HG03064 (cell line): ENCODE measurements around the gene GSE1.

Source experiments
- ATAC-seq: cut with Tn5 transposase; IDR thresholded peaks from one replicate; pipeline ENCODE4 v1.9.1; 2021; ENCODE audit warnings: low read depth; ENCODE audit not compliant: unreplicated experiment

Gene GSE1

DNA sequence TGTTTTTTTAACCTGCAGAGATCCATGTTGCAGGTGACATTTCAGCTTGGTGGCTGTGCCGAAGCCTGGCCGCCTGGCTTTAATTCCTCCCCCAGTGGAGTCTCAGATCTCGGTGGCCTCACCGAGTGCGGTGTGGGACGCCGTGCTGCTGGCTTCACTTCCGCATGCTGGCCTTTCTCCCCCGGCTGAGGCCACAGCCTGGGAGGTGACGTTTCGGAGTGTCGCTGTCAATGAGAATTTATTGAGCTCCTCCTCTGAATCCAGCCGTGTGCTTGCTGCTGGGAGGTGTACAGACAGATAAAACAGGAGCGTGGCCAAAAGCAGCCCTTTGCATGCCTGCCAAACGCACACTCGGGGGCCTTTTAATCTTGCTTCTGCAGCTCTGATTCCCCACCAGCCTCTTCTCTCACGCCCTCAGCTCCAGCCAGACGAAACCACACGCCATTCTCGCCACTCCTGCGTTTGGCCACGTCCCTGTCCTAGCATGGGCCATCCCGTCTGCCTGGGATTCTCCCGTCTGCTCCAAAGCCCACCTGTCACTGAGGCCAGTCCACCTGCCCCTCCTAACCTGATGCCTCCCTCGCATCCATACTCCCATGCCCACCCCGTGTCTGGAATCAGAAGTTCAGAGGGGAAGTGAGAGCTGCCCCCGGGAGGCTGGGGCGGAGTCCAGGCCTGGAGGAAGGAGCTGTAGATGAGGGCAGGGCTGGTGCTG, 3.6 kb downstream of the GSE1 start:
- no peak for ATAC-seq

DNA sequence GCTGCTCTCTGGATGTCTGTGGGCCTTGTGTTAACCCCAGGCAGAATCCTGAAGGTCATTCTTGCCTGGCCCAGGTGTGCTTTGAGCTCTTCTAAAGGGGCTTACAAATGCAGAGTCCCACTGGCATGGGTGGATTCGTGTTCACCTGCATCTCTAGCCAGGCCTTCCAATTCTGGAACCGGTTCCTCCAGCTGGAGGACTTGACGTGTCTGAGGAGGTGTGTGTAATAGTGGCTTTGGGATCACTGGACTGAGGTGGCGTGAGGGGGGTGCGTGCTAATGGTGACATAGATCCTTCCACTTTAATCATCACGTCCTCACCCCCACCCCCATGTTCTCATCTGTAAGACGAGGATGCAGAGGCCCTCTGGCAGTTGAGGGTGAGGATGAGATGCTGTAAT, 4.8 kb downstream of the GSE1 start:
- no peak for ATAC-seq

DNA sequence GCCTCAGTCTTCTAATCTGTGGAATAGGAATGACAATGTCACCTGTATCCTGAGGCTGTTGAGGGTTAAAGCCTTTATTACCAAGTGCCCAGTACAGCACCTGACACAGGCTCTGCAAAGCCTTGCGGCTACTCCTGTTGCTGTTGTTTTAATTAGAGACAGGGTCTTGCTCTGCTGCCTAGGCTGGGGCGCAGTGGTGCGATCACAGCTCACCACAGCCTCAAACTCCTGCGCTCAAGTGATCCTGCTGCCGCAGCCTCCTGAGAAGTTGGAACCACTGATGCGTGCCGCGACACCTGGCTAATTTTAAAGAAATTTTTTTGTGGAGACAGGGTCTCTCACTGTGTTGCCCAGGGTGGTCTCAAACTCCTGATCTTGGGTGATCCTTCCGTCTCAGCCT, 5.4 kb downstream of the GSE1 start:
- ATAC-seq: no peak

DNA sequence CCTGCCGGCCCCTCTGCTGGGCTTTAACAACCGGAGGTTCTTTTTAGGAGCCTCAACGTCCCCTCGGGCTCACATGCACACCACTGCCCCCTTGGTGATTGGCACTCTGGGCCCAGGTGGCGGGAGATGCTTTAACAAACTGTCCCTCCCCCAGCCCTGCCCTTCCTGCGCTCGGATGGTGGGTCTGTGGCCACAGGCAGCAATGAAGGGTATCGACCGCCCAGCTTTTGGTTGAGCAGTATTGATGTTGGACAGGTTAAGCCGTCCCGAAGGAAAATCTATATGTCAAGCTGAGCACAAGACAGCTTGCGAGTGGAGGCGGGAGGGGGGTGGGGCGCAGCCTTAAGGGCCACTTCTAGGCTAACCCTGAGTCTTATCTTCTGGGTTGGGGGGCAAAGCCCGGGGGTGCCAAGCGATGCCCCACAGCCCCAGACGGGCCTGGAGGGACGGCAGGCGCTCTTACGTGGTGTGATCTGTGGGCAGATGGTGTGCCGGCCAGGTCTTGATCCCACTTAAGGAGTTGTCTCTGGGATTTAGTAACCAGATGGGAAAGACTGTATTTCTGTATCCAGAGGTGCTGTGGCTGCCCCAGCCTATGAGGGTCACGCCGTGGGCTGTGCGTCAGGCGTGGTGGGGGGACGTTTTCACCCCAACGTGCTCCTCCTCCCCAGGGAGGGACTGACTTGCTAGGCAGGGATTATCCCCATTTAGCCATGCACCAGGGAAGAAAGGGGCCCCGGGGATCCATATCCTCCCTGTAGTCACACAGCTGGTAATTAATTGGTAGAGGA, 6.2 kb downstream of the GSE1 start:
- ATAC-seq: no peak

DNA sequence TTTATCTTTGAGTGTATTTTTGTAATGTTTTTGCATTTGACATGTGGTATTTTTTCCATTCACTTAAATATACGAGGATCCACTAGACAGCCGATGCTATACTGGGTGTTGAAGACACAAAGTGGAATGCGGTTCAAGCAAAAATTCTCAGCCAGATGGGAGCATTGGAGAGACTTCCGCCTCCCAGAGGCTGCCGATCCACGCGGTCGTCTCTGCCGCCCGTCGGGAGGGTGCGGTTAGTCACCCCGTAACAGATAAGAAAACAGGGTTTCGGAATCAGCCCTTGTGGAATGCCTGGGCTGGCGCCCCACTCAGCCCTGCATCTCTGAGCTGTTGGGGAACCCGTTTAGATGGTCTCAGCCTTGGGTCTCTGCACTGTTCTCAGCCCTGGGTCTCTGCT, 7.3 kb downstream of the GSE1 start:
- no peak for ATAC-seq

DNA sequence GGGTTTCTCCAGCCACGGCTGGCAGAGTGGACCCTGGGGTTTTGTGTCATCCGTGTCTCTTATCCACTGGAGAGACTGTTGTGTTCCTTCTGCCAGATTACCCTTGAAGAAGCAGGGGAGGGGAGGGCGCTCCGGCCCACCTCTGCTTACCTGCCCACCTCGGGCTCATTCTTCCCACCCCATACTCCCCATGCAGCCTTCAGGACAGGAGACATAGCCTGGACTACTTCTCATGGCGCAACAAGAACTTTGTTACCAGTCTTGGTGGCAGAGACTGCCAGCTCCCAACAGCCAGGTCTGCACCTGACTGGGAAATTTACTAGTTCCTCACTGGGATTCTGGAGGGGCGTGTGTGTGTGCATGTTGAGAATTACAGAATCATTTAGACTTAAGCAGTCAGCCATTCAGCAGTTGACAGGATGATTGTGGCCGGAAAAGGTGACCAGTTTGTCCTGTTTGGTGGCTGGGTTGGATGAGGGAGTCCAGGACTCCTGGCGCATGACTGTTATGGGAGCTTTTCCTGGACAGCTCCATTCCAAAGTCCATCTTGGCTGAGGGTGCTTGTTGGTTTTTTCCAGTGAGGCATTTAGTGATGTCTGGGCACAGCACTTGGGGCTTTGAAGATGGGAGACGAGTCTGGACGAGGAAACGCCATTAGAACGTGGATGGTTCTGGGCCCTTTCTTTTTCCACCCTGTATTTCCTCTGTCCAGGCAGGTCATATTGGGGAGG, 8.7 kb downstream of the GSE1 start:
- ATAC-seq: no peak

DNA sequence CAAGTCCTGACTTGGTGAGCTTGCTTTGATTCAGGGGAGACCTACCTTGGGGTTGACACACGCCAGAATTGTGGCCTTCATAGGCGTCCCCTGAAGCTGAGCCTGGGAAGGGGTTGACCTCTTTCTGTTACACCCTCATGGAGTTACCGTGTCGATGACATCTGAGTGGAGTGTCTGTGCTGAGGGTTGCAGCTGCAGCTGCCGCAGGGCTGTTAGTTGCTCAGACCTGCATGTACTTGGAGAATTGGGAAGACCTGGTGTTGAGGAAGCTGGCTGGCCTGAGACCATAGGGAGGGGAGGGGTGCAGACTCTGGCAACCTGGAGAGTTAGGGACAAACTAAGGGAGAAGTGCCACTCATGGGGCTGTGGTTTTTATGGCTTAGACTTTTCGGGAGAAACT, 9.6 kb downstream of the GSE1 start:
- no peak for ATAC-seq

DNA sequence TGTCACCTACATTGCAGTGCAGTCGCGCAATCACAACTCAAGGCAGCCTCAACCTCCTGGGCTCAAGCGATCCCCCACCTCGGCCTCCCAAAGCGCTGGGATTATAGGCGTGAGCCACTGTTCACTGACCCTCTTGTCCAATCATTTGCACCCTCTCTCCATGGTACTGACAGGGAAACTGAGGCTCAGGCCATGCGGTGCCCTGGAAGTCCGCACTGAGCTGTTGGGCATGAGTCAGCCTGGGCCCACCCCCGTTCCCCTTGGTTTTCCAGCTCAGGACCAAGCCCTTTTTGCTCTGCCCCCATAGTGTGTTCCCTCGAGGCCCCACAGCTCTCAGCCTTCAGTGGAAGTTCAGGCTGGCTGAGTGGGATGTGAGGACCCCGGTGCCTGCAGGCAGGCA, 10.1 kb downstream of the GSE1 start:
- no peak for ATAC-seq

DNA sequence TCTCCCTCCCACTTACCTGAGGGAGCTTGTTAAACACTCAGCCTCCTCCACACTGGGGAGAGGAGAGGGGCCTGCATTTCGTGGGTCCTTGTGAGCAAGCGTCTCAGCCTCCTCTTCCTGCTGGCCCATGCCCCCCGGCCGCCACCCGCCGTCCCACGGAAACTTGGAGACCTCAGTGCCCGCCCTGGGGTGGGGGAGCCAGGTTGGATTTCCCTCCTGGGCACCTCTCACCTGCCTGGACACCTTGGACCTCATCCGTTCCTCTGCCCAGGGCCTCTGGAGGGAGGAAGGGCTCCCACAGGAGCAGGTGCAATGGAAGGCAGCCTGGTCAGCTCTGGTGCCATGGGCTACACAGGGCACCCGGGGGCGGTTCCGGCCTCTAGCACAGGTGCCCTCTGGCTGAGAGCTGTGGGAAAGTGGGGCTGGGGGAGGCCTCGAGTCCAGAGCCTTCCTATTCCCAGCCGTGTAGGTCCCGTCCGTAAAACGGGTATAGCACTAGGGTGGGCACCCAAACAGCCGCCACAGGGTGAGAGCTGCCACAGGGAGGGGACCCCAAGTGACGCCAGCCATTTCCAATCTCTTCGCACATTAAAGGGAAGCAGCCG, 11.0 kb downstream of the GSE1 start:
- no peak for ATAC-seq

DNA sequence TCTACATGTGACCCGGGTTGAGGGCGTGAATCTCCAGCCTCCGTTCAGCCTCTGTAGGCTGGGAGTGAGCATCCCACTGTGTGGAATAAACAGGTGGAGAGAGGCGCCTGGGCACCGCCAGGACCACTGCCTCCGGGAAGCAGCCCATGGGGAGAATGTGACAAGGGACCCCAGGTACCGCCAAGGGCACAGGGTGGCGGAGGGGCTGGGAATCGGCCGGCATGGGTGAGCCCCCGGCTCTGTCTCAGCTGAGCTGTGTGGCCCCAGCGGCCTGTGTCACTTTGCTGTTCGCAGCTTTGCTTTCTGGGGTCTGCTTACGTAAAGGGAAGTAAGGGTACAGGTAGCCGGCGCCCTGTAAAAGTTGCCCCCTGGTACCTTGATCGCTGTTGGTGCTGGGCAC, 11.5 kb downstream of the GSE1 start:
- no peak for ATAC-seq

DNA sequence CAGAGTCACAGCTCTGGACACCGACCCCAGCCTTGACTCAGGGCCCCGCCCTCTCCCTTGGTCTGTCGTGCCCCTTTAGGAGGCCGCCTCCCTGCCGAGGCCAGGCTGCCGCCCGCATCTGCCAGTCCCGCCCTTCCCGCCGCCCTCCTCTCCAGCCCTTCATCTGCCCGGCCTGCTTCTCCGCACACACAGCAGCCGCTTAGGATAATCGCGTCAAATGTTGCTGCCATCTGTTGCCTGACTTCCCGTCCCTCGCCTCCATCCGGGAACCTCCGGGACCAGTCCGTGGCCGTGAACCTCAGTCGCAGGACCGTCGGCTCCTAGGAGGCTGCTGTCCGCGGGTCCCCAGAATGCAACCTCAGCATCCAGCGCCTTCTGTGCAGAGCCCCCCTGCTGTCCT, 11.9 kb downstream of the GSE1 start:
- no peak for ATAC-seq

DNA sequence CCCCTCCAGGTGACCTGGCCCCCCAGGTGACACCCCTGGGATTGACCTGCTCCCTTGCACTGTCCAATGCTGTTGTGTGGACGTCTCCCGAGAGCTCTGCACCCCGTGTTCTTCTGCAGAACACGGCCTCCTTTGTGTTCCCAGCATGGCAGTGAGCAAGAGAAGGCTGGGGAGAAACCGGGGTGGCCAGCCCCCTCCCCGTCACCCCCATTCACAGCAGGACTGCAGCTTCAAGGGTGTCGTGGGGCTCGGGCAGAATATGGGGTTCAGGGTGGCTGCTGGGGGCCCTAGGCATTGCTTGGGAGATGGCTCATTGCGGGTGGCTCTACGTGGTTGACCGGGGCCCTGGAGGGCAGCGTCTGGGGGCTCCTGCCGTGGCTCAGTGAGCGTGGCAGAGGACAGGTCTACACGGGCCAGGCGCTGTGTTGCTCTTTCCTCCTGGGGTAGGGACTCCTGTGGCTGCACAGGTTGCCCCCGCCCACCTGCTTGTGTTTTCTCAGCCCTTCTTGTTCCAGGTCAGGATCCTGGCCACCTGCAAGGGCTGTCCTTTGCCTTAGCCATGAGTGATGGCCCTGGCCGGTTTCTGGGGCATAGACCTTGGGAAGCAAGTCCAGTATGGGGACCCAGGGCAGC, 12.5 kb downstream of the GSE1 start:
- no peak for ATAC-seq

DNA sequence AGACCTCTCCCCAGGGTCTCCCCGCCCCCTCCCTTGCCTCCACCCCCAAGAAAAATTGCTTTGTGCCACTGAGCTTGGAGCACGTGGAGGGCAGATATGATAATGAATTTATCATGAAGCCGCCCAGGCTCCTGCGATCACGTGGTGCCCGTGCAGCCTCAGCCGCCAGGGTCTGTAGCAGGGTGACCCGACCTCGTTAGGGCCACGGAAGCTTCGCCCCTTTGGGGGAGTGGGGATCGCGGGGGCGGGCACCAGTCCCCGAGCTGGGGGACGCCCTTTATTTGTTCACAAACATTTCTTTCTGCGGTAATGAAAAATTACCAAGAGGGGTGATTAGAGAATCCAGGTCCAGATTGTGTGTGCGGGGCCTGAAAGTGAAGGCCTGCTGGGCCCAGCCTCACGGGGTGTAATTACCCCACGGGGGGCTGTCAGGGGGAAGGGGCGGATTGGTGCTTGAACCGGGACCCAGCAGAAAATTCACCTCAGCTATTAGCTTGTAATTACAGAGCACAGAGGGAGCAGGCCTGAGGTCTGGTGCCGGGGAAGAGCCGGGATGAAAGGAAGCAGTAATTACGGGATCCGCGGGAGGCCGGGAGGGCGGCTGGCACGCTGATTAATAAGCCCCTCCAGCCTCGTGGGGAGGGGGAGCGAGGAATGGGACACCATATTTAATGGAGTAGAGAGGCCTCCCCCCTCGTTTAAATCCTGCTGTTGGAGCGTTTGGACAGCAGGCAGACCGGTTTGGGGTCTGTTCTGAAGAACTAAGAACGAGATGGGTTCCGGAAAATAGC, 13.3 kb downstream of the GSE1 start:
- no peak for ATAC-seq

DNA sequence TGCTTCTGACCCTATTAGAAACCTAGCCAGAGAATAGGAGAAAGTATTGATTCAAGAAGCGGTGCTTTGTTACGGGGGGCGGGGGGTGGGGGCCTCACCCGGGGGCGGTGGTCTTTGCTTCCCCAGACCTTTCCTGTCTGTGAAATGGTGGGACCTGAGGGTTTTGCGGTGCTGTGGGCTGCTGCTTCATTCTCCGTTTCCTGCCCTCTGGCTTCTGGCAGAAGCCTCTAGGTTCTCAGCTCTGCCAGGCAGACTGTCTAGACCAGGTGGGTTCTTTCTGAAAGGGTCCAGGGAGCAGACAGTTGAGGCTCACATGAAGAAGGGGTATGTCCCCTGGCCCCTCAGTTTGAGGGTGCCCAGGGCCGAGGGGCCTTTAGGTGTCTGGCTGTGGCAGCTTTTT, 14.0 kb downstream of the GSE1 start:
- ATAC-seq: no peak

DNA sequence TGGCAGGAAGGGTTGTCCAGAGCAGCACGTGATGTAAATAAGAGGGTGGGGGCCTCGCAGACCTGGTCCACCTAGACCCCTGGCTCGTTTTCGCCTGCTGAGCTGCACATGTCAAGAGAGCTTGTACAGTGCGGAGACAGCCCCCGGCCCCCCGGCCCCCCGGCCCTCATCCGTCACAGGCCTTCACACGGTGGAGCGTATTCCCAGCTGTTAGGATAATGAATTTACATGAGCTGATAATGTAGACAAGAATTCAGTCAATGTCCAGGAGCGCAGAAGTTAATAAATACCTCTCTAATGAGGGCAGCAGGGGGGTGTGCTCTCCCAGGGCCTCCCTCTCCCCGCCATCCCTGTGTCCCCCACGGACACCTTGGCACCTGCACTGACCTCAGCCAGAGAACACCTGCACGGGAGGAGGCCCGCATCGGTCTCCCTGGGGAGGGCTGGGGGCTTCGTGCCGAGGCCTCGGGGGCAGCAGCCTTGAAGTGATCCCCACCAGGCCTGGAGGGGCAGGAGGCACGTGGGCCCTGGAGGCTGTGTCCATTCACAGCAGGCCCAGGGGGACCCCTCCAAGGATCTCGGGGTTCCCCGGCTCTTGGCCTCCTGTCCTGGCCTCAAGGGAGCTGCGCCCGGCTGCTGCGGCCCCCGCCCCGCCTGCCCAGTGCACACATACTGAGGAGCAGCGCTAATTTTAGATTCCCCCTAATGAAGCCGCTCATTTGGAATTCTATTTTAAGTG, 14.6 kb downstream of the GSE1 start:
- no peak for ATAC-seq

DNA sequence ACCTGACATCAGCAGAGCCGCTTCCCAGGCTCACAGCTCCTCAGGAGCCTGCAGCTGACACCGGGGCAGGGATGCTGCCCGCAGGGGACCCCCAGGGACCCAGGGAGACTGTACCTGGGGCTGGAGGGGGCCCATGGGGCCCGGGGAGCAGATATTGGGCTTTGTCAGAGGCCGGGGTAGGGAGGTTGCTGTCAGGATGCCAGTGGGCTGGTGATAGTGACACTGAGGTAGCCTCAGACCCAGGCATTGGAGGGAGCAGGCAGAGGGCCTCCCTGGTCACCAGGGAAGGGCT, 15.1 kb downstream of the GSE1 start:
- no peak for ATAC-seq

DNA sequence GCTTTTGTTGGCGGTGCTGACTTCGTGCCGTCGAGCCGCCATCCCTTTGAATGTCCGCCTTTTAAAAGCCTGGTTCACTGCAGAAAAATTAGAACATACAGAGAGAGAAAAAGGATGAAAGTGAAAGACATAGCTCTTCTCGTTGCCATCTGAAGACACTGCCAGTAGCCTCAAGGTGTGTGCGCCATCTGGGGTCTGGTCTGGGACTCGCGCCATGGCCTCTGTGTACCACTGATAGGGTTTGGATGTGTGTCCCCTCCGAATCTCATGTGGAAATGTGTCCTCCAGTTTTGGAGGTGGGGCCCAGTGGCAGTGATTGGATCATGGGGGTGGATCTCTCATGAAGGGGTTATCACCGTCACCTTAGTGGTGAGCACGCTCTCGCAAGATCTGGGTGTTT, 15.5 kb downstream of the GSE1 start:
- ATAC-seq: no peak

DNA sequence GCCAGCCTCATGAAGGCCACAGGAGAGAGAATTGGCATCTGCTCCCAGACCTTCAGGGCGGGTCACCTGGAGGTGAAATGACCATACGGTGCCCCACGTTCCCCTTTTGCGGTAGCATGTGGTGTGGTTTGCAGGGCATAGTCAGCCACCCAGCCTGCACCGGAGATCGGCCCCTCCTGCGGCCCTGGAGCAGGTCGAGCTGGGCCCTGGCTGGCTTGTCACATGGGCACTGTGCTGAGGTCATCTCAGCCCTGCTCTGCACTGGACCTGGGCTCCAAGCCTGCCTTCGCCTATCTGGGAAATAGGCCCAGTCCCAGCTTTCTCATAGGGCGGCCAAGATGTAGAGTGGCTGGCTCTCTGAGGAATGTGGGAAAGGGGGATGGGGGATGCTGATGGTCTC, 16.2 kb downstream of the GSE1 start:
- ATAC-seq: no peak

DNA sequence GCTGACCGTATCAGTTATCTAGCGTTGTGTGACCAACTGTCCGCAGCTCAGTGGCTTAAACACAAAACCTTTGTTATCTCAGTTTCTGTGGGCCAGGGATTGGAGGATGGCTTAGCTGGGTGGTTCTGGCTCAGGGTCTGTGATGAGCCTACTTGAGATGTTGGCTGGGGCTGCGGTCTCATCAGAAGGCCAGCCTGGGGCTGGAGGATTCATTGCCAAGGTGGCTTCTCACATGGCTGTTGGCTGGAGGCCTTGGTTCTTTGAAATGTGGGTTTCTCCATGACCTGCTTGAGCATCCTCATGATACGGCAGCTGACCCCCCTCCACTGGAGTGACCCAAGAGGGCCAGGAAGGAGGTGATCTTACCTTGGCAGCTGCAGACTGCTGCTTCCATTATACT, 16.7 kb downstream of the GSE1 start:
- ATAC-seq: no peak

DNA sequence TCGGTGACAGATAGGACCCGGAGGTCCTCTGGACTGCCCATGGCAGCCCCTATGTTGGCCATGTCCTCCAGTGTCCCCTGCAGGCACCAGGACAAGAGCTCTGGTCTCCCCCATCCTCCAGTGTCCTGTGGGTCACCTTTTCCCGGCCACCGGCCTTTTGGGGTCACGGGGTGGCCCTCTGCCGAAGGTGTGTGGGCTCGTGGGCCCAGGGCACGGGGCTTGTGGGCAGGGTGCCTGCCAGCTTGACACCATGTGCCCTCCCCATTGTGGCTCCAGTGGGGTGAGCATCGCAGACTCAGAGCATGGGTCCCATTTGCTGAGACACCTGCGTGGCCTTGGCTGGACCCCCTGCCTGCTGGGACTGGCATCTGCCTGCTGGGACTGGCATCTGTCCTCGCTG, 18.1 kb downstream of the GSE1 start:
- no peak for ATAC-seq
